Muscle layer of duodenum (tissue), 2 donors: Measurements from ENCODE around the gene NR3C1.

ENCODE experiments used
- H3K27ac ChIP-seq: one replicate; pipeline ENCODE4 v1.7.0; 2013; ENCODE audit warnings: mild to moderate bottlenecking, low read length
- H3K27me3 ChIP-seq: one replicate; pipeline ENCODE4 v1.7.0; 2013; ENCODE audit warnings: low read depth, mild to moderate bottlenecking, control low read depth, low read length
- H3K36me3 ChIP-seq, 2 donors: one replicate each; pipeline ENCODE4 v1.7.0; 2013; ENCODE audit warnings: low read length in 2 of 2, control low read depth in 1 of 2, mild to moderate bottlenecking in 1 of 2; ENCODE audit not compliant: insufficient read depth in 2 of 2, control insufficient read depth in 1 of 2
- H3K4me1 ChIP-seq, 2 donors: one replicate each; pipeline ENCODE4 v1.7.0; 2013; ENCODE audit warnings: low read length in 2 of 2, mild to moderate bottlenecking in 2 of 2, control low read depth in 1 of 2, moderate library complexity in 1 of 2; ENCODE audit not compliant: insufficient read depth in 2 of 2, control insufficient read depth in 1 of 2
- H3K4me3 ChIP-seq, 2 donors: one replicate each; pipeline ENCODE4 v1.7.0; 2013; ENCODE audit warnings: low read length in 2 of 2, low read depth in 1 of 2, mild to moderate bottlenecking in 1 of 2
- H3K9me3 ChIP-seq, 2 donors: one replicate each; pipeline ENCODE4 v1.7.0; 2013; ENCODE audit warnings: low read length in 2 of 2, control low read depth in 1 of 2, mild to moderate bottlenecking in 1 of 2; ENCODE audit not compliant: control insufficient read depth in 1 of 2
- donor health status: healthy.

NR3C1 gene

GRCh38 chr5:143355710-143356109 lies 47.8 kb downstream of the NR3C1 start:
- no peaks in the 10 kb centered on the region for H3K9me3 ChIP-seq
- no peak overlapping the region for H3K27ac ChIP-seq
- H3K36me3 ChIP-seq, result no peaks in the 10 kb centered on the region
- peaks cover 3 to 55% of the 10 kb centered on the region in 2 donors for H3K4me1 ChIP-seq
- no peak overlapping the region for H3K4me3 ChIP-seq
- no peaks in the 10 kb centered on the region for H3K27me3 ChIP-seq

DNA sequence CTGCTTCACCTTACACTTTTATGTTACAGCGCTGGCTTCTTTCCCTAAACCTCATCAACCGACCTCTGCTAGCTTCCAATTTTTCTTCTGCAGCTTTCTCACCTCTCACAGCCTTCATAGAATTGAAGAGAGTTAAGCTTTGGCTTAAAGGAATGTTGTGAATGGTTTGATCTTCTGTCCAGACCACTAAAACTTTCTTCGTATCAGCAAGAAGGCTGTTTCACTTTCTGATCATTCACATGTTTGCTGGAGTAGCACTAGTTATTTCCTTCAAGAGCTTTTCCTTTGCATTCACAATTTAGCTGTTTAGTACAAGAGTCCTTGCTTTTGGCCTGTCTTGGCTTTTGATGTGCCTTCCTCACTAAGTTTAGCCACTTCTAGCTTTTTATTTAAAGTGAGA lies 49.5 kb downstream of the NR3C1 start:
- Histone ChIP-seq H3K4me3 (no peak overlapping the region), H3K9me3 (no peaks in the 10 kb centered on the region), H3K4me1 (peaks cover 3 to 62% of the 10 kb centered on the region in 2 donors), H3K36me3 (no peaks in the 10 kb centered on the region), H3K27ac (no peak overlapping the region), H3K27me3 (no peaks in the 10 kb centered on the region)

DNA sequence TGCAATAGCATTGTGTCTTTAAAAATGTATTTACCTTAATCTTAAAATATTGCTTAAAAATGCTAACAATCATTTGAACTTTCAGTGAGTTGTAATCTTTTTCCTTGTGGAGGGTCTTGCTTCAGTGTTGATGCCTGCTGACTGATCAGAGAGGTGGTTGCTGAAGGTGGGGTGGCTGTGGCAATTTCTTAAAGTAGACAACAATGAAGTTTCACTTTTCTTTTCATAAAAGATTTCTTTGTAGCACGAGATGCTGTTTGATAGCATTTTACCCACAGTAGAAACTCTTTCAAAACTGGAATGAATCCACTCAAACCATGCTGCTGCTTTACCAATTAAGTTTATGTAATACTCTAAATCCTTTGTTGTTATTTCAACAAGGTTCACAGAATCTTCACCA lies 50.8 kb downstream of the NR3C1 start:
- no peak overlapping the region for H3K27ac ChIP-seq
- no peaks in the 10 kb centered on the region for H3K27me3 ChIP-seq
- H3K4me1 ChIP-seq, result peaks cover 3 to 69% of the 10 kb centered on the region in 2 donors
- no peak overlapping the region for H3K4me3 ChIP-seq
- no peaks in the 10 kb centered on the region for H3K9me3 ChIP-seq
- no peaks in the 10 kb centered on the region for H3K36me3 ChIP-seq

DNA sequence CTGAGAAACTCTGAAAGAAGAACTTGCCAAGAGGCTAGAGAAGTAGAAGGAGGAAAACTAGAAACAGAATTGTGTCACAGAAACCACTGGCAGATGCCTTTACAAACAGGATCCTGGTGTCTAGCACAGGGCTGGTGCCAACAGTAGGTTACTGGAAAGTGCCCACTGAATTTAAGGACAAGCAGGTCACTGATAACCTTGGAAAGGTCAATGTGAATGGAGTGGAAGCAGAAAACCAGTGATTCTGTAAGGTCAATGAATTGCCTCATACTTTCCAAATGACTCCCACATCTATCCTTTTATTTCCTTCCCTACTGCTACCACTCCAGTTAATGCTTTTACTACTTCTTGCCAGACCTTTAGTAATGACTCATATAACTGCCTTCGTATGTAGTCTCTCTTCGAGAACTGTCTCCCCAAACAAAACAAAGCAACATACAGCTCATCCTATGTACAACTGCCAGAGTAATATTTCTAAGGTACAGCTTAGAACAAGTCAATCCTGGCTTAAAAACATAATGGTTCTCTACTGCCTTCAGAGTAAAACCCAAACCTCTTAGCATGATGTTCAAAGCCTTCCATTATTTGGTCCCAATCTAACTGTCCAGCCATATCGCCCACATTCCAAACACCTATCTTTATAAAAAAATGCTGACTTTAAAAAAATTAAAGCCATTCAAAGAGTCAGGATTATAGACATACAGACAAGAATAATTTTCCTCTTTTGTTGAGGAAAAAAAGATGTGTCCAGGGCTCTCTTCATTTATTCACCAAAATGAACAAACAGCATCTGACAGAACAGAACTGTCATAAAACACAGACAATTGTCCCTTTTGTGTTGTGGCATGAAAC lies 52.5 kb downstream of the NR3C1 start:
- Histone ChIP-seq H3K4me1 (peaks cover 3 to 71% of the 10 kb centered on the region in 2 donors), H3K27ac (no peak overlapping the region), H3K36me3 (no peaks in the 10 kb centered on the region), H3K27me3 (no peaks in the 10 kb centered on the region), H3K4me3 (no peak overlapping the region), H3K9me3 (no peaks in the 10 kb centered on the region)

DNA sequence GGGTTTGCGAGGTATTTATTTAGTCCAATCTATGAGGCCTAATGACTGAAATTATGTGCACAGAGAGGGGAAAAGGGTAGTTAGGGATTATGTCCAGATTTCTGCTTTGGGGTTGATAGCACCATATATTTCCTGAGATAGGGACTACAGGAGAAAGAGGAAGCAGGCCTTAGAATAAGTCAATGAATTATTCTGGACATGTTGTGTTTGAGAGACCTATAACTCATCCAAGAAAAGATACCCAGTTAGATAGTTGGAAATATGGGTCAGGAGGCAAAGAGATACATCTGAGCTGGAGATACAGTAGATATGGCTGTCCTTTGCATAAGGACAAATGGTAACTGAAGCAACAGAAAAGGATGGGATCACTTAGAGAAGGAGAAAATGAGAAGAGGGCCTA lies 53.1 kb downstream of the NR3C1 start:
- H3K27ac ChIP-seq, result no peak overlapping the region
- no peaks in the 10 kb centered on the region for H3K36me3 ChIP-seq
- H3K4me3 ChIP-seq, result no peak overlapping the region
- peaks cover 3 to 66% of the 10 kb centered on the region in 2 donors for H3K4me1 ChIP-seq
- no peaks in the 10 kb centered on the region for H3K9me3 ChIP-seq
- H3K27me3 ChIP-seq, result no peaks in the 10 kb centered on the region

GRCh38 chr5:143349177-143349576 lies 54.3 kb downstream of the NR3C1 start:
- Histone ChIP-seq H3K36me3 (no peaks in the 10 kb centered on the region), H3K4me3 (no peak overlapping the region), H3K9me3 (no peaks in the 10 kb centered on the region), H3K4me1 (peaks cover 2 to 58% of the 10 kb centered on the region in 2 donors), H3K27me3 (no peaks in the 10 kb centered on the region), H3K27ac (no peak overlapping the region)

GRCh38 chr5:143347698-143348344 lies 55.7 kb downstream of the NR3C1 start:
- Histone ChIP-seq H3K4me1 (peaks cover 0 to 47% of the 10 kb centered on the region in 2 donors), H3K9me3 (no peaks in the 10 kb centered on the region)

GRCh38 chr5:143347046-143347445 lies 56.4 kb downstream of the NR3C1 start:
- Histone ChIP-seq H3K27ac (no peak overlapping the region), H3K4me3 (no peak overlapping the region), H3K27me3 (no peaks in the 10 kb centered on the region), H3K9me3 (no peaks in the 10 kb centered on the region), H3K4me1 (peaks cover 0 to 47% of the 10 kb centered on the region in 2 donors), H3K36me3 (no peaks in the 10 kb centered on the region)

More at GRCh38 chr5:143347698-143348344, 55.7 kb downstream of the NR3C1 start:
- Histone ChIP-seq H3K4me3 (no peak overlapping the region), H3K36me3 (no peaks in the 10 kb centered on the region), H3K27me3 (no peaks in the 10 kb centered on the region), H3K27ac (no peak overlapping the region)

- no peak overlapping the region for H3K27ac ChIP-seq
- no peak overlapping the region for H3K4me3 ChIP-seq
- no peaks in the 10 kb centered on the region for H3K36me3 ChIP-seq
- peaks cover 0 to 42% of the 10 kb centered on the region in 2 donors for H3K4me1 ChIP-seq
- no peaks in the 10 kb centered on the region for H3K27me3 ChIP-seq
- H3K9me3 ChIP-seq, result no peaks in the 10 kb centered on the region
Measured at GRCh38 chr5:143345671-143346440, 57.6 kb downstream of the NR3C1 start.

DNA sequence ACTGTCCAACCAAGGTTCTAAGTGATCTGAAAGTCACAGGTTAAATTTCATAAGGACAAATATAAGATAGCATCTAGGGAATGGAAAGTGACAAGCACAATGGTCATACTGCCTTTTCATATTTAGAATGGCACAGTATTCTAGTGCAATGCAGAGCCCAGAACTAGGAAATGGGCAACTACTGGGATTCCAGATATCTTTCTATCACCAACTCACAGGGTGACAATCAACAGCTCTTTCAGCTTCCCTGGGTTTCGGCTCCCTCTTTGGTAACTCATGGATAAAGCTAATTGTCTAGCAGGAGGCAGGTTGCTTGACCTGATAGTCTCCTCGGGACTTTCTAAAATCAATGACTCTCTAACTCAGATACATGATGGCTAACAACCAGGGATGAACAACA lies 60.4 kb downstream of the NR3C1 start:
- H3K4me1 ChIP-seq, result peaks cover 0 to 27% of the 10 kb centered on the region in 2 donors
- H3K27me3 ChIP-seq, result no peaks in the 10 kb centered on the region
- H3K9me3 ChIP-seq, result no peaks in the 10 kb centered on the region
- H3K27ac ChIP-seq, result no peak overlapping the region
- no peak overlapping the region for H3K4me3 ChIP-seq
- H3K36me3 ChIP-seq, result no peaks in the 10 kb centered on the region

- no peak overlapping the region for H3K27ac ChIP-seq
- H3K36me3 ChIP-seq, result no peaks in the 10 kb centered on the region
- no peaks in the 10 kb centered on the region for H3K27me3 ChIP-seq
- peaks cover 0 to 26% of the 10 kb centered on the region in 2 donors for H3K4me1 ChIP-seq
- H3K4me3 ChIP-seq, result no peak overlapping the region
- no peaks in the 10 kb centered on the region for H3K9me3 ChIP-seq
Measured at GRCh38 chr5:143342607-143343006, 60.9 kb downstream of the NR3C1 start.
